ENCODE data around the gene TRABD2B.

TRABD2B gene

DNA sequence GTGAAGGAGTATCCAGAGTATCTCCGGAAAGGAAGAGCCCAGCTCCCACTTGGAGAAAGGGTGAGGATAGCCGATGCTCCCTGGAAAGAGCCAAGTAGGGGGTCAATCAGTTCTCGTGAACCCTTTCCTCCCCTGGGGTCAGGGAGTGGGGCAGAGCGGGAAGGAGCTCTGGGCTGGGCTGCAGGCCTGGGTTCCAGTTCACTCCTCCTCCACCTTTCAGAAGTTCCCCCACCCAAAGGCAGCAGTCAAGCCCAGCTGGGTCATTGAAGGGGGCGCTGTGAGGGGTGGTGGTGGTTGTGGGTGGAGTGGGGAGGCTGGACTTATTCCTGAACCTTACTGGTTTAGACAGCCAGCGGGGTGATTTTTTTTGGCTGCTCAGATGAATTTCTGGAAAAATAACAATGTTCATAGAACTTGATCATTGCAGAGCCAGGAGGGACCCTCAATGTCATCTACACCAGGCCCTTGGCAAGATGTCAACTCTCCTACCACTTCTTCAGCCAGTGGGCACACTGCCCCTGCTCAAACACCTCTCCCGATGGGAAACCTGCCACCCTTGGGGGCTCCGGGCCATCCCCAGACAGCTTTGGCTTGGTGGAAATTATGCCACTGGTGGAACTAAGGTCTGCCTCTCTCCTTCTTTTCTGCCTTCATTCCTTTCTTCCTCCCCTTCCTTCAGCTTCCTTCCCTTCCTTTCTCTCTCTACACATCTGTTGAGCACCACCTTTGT, 235.8 kb downstream of the TRABD2B start:
- Mint-ChIP-seq H3K4me1 (ENCODE audit: low read depth) (no peaks in the 10 kb centered on the region), H3K27me3 (peaks cover 14% of the 10 kb centered on the region), H3K4me3 (no peak overlapping the region), H3K36me3 (ENCODE audit: low read depth) (no peaks in the 10 kb centered on the region), H3K27ac (no peak overlapping the region), H3K9me3 (no peaks in the 10 kb centered on the region)

DNA sequence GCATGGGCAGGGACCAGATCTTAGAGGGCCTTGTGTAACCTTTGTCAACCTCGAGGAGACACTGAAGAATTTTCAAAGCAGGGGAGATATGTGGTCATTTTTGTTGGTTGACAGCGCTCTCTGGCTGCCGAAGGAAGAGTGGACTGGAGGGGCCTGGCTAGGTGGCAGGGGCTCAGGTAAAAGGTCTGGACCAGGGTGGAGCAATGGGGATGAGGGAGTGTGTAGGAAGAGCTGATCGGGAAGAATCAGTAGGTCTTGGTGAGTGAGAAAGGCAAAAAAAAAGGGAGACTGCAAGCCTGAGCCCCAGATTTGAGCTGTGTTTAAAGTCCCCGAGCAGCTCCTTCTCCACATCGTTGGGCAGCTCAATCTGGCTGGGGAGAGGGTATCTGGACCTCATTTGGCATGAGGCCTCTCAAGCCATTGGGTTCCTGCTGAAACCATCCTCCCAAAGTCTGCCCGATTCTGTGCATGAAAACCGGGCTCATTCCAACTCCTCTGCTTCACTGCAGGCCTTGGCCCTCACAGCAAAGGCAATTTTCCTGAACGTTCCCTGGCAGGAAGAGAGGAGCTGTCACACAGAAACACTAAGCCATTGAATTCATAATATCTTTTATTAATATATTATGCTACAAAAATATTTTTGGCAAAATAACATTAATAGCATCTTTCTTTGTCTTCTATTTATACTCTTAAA, 237.1 kb downstream of the TRABD2B start:
- Mint-ChIP-seq H3K36me3 (ENCODE audit: low read depth) (no peaks in the 10 kb centered on the region), H3K27me3 (peaks cover 14% of the 10 kb centered on the region)

DNA sequence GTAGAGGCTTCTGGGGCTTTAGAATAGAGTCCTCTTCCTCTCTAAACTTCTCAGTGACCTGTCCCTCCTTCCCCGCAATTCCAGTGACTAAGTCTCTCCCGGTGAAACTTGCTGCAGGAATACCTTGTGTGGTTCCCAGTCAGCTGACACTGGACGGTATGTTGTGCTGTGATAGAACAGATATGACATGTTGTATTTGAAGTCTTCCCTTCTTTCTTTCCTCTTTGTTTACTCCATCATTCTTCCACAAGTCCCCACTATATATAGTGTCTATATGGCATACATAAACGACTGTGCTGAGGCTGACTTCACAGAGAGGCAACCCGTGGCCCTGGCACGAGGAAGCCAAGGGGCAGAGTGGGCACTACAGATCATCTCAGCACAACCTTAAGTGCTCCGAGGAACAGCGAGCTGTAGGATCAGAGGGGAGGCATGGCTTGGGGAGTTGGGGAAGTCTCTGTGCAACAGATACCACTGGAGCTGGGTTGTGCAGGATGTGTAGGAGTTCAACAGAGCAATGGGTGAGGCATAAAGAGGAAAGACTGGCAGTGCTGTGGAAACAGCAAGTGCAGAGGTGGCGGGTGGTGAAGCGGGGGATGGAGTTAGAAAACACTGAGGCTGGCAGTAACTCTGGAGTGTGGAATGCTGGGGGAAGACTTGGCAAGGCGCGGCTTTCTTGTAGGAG, 237.8 kb downstream of the TRABD2B start:
- Mint-ChIP-seq H3K4me1 (ENCODE audit: low read depth) (no peaks in the 10 kb centered on the region), H3K4me3 (no peak overlapping the region), H3K27ac (no peak overlapping the region), H3K9me3 (no peaks in the 10 kb centered on the region), H3K27me3 (peaks cover 14% of the 10 kb centered on the region), H3K36me3 (ENCODE audit: low read depth) (no peaks in the 10 kb centered on the region)

More for the DNA sequence above, 237.1 kb downstream of the TRABD2B start:
- Mint-ChIP-seq H3K9me3 (no peaks in the 10 kb centered on the region), H3K4me3 (no peak overlapping the region), H3K4me1 (ENCODE audit: low read depth) (no peaks in the 10 kb centered on the region), H3K27ac (no peak overlapping the region)

DNA sequence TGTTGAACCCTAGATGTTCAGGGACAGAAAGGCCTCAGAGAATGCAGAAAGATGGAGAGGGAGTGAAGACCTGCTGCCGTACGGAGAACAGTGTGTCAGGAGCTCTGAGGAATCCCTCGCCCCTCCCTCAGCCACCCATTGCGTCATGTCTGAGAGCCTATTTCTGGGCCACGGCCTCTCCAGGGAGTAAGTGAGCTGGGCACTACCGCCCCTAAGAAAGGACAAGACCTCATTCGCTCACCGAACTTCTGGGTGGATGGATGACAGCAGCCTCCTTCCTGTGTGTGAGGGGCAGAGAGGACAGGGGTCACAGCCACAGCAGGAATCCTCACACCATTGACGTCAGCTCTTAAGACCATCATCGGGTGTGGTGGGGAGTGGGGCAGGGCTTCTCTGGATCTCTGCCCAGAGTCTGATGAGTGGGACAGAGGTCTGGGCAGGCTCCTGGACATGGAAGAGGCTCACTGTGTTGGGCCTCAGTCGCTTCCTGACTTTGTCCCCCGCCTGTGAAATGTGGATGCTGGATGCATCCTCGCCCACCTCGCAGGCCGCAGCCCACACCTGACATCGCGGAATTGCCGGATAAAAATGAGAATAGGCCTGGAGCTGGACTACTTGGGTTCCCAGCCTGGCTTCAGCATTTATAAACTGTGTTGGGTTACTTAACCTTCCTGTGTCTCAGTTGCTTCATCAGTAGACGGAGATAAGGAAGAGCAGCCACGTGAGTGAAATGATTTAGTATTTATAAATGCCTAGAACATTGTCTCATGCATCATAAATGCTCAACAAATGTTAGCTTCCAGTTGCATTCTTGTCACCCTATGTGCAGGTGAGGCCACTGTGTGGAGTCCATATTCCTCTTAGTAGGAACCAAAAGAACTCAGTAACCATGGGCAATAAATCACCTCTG, 238.6 kb downstream of the TRABD2B start:
- Mint-ChIP-seq H3K36me3 (ENCODE audit: low read depth) (no peaks in the 10 kb centered on the region), H3K4me1 (ENCODE audit: low read depth) (no peaks in the 10 kb centered on the region), H3K4me3 (no peak overlapping the region), H3K27me3 (peaks cover 14% of the 10 kb centered on the region), H3K27ac (no peak overlapping the region), H3K9me3 (no peaks in the 10 kb centered on the region)

DNA sequence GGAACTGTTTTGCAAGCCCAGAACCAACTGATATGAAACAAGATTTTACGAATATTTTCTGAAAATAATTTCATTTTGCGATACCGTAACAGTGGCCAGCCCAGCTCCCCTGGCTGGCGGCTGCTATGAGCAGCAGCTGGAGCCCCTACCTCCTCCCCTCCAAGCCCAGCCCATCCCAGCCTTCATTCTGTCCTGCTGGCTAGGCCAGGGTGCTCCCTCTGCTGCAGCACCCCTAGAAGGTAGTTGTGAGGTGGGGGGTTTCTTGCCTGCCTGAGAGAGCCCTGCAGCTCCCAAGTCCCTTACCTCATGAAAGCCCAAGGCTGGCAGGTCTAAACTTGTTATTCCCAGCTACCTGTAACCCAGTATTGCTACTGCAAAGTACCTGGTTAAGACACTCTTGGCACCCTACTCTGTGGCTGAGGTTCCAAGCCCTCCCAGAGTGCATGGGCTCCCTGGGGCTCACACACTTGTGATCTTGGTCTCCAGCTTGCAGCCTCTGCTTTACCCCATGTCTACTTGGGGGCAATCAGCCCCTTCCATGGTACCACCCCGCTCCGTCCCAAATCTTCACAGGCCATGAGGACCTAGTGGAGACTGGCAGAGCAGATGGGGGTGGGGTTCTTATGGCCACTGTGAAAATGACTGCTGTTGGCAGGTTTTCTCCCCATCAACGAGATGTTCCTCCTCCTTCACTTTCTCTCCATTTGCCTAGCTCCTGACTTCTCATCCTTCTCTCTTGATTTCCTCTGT, 239.8 kb downstream of the TRABD2B start:
- H3K4me3 Mint-ChIP-seq = no peak overlapping the region
- no peaks in the 10 kb centered on the region for H3K9me3 Mint-ChIP-seq
- no peaks in the 10 kb centered on the region for H3K4me1 Mint-ChIP-seq (ENCODE audit: low read depth)

DNA sequence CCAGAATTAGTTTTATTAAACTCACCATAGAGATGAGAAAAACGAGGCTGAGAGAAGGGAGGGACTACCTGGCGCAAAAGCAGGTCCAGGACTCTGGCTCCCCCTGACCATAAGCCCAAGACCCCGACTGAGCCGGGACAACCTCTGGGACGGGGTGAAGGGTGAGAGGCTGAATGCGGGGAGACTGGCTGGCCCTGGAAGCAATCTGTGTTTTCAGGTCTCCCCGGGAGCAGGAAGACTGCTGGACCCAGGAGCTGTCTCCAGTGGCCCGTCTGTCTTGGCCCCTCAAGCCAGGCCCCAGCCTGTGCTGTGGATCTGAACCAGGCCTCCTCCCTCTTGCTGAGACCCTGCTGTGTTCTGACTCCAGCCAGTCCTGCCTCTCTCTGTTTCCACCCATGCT, 240.8 kb downstream of the TRABD2B start:
- H3K27ac Mint-ChIP-seq = no peak overlapping the region
- no peak overlapping the region for H3K4me3 Mint-ChIP-seq
- no peaks in the 10 kb centered on the region for H3K36me3 Mint-ChIP-seq (ENCODE audit: low read depth)
- peaks cover 15% of the 10 kb centered on the region for H3K27me3 Mint-ChIP-seq
- H3K9me3 Mint-ChIP-seq = no peaks in the 10 kb centered on the region
- H3K4me1 Mint-ChIP-seq (ENCODE audit: low read depth) = no peaks in the 10 kb centered on the region

More for the DNA sequence above, 239.8 kb downstream of the TRABD2B start:
- Mint-ChIP-seq H3K27ac (no peak overlapping the region), H3K27me3 (peaks cover 16% of the 10 kb centered on the region), H3K36me3 (ENCODE audit: low read depth) (no peaks in the 10 kb centered on the region)

DNA sequence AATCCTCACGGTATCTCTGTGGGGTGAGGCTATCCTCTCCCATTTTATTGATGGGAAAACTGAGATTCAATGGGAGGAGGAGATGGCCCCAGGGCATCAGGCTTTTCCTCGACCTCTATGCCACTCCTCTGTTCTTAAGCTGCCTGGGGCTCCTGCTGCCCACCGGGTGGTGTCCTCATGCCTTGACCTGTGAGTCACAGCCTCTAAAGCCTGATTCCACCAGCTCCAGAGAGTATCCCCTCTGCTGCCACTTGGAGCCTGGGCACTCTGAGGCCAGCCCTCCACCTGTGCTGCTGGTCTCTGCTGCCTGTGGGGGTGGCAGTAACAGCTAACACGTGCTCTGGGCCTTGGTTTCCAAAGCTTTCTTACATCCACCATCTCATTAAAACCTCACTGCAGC, 241.2 kb downstream of the TRABD2B start:
- Mint-ChIP-seq H3K36me3 (ENCODE audit: low read depth) (no peaks in the 10 kb centered on the region), H3K27ac (no peak overlapping the region), H3K4me1 (ENCODE audit: low read depth) (no peaks in the 10 kb centered on the region), H3K9me3 (no peaks in the 10 kb centered on the region), H3K27me3 (peaks cover 19% of the 10 kb centered on the region), H3K4me3 (no peak overlapping the region)

DNA sequence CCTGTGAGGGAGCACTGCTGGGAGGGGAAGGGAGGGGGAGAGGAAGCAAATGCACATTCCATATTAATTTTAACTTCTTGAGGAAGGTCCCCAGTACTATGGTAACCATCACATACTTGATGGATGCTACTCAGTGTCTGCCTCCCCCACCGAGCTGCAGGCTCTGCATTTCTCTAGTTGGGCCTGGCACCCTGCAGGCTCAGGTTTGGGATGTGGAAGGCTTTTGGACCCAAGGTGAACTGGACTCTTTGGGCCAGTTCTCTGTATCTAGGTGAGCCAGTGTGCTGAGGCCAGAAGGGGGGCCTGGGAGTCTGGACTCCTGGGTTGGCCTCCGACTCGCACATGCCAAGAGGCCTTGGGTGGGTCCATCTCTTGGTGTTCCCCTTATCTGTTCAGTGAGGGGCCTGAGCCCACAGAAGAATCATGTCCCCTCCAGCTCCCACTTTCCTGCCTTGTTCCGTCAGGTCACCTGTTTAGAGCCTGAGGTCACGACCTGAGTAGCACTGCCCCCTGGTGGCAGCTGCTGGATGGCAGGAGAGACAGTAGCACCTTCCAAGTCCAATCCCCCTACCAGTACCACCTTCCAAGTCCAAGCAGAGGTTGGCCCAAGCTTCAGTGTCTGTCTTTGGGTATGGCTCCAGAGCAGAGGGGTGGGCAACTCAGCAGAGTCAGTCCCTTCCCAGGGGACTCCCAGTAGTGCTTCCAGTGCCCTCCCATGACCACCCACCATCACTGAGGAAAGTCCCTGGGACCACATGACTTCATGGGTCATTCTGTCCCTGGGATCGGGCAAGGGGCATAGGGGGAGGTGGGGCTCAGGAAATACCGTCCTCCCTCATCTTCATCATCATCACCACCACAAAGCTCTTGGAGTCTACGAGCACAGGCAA, 241.8 kb downstream of the TRABD2B start:
- H3K27ac Mint-ChIP-seq = no peak overlapping the region
- no peak overlapping the region for H3K4me3 Mint-ChIP-seq
- H3K36me3 Mint-ChIP-seq (ENCODE audit: low read depth) = no peaks in the 10 kb centered on the region
- H3K27me3 Mint-ChIP-seq = peaks cover 22% of the 10 kb centered on the region
- no peaks in the 10 kb centered on the region for H3K4me1 Mint-ChIP-seq (ENCODE audit: low read depth)
- H3K9me3 Mint-ChIP-seq = no peaks in the 10 kb centered on the region

DNA sequence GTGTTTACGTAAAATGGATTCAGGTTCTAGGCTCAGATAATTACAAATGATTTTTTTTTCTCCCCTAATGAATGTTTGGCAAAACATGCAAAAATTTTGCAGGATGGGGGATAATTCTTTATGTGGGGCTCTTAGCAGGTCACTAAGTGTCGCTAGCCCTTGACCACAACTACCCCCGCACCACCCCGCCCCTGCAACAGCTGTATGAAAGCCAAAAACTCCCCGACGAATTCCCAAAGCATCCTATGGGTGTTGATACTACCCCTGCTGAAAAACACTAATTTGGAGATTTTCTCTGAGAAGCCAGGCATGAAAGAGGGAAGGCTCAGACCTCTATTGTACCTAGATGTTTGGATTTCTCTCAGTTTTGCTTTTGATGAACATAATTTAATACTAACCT, 243.0 kb downstream of the TRABD2B start:
- H3K27ac Mint-ChIP-seq = no peak overlapping the region
- H3K4me1 Mint-ChIP-seq (ENCODE audit: low read depth) = no peaks in the 10 kb centered on the region
- no peaks in the 10 kb centered on the region for H3K9me3 Mint-ChIP-seq
- no peaks in the 10 kb centered on the region for H3K36me3 Mint-ChIP-seq (ENCODE audit: low read depth)
- no peak overlapping the region for H3K4me3 Mint-ChIP-seq
- H3K27me3 Mint-ChIP-seq = peaks cover 18% of the 10 kb centered on the region

DNA sequence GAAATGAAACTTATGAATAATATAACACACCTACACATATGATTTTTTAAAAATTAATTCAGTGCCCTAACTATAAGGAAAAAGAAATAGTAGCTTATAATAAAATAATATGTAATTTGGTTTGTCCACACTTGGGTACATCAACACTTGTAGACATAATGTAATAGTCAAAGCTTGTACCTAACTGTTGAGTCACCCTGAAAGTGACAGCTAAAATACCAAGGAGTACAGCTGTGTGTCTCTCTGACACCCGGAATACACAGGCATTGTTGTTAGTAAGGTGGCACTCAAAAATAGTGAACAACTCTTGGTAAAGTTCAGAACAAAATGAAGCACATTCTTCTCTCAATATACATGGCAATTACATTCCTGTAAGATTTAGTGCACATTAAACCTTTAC, 243.4 kb downstream of the TRABD2B start:
- Mint-ChIP-seq H3K27me3 (peaks cover 18% of the 10 kb centered on the region), H3K4me3 (no peak overlapping the region), H3K4me1 (ENCODE audit: low read depth) (no peaks in the 10 kb centered on the region), H3K36me3 (ENCODE audit: low read depth) (no peaks in the 10 kb centered on the region), H3K27ac (no peak overlapping the region), H3K9me3 (no peaks in the 10 kb centered on the region)

DNA sequence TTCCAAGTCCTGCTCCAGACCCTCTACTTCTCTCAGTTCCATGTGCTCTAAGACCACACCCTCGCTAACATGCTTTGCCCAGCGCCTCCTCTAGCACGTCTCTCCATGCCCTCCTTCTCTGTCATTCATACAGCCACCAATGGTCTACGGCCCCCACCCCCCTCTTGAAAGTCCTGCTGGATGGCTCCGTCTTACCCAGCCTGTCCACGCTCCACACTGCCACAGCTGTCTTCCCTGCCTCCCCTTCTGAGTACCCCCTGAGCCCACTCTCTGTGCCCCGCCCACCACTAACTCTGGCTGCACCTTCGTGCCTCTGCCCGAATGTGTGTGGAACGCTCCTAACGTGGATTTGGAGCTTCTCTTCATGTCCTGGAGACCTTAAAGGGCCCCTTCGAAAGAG, 244.6 kb downstream of the TRABD2B start:
- no peak overlapping the region for H3K4me3 Mint-ChIP-seq
- H3K27ac Mint-ChIP-seq = no peak overlapping the region
- H3K36me3 Mint-ChIP-seq (ENCODE audit: low read depth) = no peaks in the 10 kb centered on the region
- peaks cover 14% of the 10 kb centered on the region for H3K27me3 Mint-ChIP-seq
- no peaks in the 10 kb centered on the region for H3K4me1 Mint-ChIP-seq (ENCODE audit: low read depth)
- H3K9me3 Mint-ChIP-seq = no peaks in the 10 kb centered on the region

DNA sequence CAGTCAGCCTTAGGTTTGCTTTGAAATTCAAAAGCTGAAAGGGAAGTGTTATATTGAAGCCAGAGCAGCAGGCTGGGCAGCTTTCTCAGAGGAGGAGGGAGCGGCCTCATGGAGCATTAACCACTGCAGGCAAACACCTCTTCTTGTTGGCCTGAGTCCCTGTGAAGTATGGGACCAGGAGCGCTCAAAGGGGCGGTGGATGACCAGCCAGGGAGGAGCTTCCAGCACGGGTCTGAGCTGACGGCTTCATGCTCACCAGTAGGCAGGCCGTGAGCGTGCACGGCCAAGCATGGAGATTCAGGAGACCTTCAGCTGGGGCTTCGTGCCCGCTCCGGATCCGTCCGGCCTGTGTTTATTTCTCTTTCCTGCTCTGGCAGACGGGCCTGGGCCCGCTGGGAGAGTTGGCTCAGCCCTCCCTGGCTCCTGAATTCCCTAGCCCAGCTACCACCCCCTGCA, 245.2 kb downstream of the TRABD2B start:
- Mint-ChIP-seq H3K27me3 (peaks cover 14% of the 10 kb centered on the region), H3K9me3 (no peaks in the 10 kb centered on the region), H3K4me1 (ENCODE audit: low read depth) (no peaks in the 10 kb centered on the region), H3K27ac (no peak overlapping the region), H3K4me3 (no peak overlapping the region), H3K36me3 (ENCODE audit: low read depth) (no peaks in the 10 kb centered on the region)

DNA sequence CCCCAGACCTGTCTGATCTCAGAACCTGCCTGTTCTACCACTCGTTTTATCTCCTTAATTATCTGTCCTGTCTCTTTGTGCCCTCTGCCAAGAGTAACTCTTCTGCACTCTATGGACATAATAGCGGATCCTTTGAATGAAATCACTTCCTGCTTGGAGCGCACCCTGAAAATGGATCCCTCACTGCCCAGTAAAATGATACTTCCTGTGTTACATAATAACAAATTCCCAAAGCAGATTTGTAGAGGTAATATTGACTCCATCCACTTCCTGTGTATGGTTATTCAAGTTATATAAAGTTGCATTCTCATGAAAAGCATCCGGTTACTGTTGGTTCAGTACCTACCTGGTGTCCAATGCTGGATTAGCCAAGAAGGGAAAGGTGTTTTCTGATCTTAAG, 246.0 kb downstream of the TRABD2B start:
- Mint-ChIP-seq H3K9me3 (no peaks in the 10 kb centered on the region), H3K36me3 (ENCODE audit: low read depth) (no peaks in the 10 kb centered on the region), H3K4me1 (ENCODE audit: low read depth) (no peaks in the 10 kb centered on the region), H3K27me3 (peaks cover 19% of the 10 kb centered on the region), H3K4me3 (no peak overlapping the region), H3K27ac (no peak overlapping the region)
